CD4-positive, alpha-beta T cell treated with Interferon alpha-2 for 1 hour (primary cell): ENCODE measurements around the gene ATF3.

Source experiments
- DNase-seq, 2 donors: peaks; one replicate each; pipeline ENCODE4 v3.0.0-alpha.2; 2020 to 2022

The ATF3 gene, protein sequence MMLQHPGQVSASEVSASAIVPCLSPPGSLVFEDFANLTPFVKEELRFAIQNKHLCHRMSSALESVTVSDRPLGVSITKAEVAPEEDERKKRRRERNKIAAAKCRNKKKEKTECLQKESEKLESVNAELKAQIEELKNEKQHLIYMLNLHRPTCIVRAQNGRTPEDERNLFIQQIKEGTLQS

DNA sequence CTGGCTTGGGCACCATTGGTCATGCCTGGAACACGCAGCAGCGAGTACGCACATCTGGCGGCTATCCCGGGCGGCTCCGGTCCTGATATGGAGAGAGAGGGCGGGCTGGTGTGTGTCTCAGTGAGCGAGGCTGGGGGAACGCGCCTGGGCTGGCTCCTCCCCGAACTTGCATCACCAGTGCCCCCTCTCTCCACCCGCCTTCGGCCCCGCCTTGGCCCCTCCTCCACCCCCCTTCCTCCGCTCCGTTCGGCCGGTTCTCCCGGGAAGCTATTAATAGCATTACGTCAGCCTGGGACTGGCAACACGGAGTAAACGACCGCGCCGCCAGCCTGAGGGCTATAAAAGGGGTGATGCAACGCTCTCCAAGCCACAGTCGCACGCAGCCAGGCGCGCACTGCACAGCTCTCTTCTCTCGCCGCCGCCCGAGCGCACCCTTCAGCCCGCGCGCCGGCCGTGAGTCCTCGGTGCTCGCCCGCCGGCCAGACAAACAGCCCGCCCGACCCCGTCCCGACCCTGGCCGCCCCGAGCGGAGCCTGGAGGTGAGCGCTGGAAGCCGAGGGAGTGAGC is at the start of gene ATF3:
Gene ATF3, plus strand, starts transcription at position 370 of the 567 bp plus-strand sequence. CDS start 6,261 bp downstream, outside the sequence.
- DNase-seq: peak; percentile 95 to 97

DNA sequence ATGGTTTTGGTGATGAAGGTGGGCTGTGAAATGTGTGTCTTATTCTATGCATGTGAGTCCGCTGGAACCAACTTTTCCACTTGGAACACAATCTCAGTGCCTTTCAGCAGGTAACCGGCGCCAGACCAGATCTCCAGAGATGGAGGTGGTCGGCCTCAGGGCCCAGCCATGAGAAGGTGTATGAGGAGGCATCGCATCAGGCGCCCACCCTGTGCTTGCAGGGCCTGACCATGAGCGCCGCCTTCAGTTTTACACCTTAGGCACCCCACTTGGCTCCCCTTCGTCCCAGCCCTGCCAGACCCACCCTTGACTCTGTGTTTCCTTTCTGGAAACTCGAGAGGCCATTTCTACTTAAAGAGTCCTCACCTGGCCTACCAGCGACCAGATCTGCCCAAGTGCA is 48.6 kb upstream of the ATF3 start:
- DNase-seq: no peak

DNA sequence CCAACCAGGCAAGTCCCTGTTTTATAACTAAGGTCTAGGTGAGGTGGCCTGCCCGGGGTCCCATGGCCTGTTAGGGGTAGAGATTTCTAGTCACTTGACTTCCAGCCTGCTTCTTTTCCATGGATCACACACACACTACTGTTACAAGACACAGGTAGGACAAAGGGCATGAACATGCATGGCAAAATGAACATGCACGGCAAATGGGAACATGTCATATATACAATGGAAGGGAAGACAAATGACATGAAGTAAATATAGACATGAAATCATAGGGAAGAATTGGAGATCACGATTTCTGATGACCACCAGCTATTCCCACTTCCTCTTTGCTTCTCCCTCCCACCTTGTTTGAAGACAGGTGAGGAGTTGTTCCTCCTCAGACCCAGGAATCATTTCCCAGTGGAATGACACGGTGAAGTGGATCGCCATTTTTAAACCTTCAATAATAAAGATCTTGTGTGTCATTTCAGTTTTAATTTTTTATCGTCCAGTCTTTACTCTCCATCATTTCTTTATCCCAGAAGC is 47.6 kb upstream of the ATF3 start:
- DNase-seq: no peak

DNA sequence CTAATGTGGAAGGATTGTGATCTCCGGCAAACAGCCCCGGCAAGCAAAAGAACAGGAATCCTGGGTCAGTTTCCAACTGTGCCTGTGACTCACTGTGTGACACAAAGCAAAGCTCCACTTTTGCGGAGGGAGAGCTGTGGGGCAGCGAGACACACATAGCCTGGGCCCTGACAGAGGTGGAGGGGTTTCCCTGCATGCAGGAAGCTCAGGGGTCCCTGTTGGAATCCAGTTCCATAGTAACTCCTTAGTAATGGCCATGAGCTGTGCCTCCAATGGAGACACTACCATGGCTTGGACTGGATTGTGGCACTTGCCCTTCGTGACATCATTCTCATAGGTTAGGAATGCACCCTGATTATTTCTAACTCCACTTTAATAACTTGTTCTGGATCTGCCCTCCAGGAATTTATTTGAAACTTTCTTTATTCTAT is 47.0 kb upstream of the ATF3 start:
- no peak for DNase-seq

DNA sequence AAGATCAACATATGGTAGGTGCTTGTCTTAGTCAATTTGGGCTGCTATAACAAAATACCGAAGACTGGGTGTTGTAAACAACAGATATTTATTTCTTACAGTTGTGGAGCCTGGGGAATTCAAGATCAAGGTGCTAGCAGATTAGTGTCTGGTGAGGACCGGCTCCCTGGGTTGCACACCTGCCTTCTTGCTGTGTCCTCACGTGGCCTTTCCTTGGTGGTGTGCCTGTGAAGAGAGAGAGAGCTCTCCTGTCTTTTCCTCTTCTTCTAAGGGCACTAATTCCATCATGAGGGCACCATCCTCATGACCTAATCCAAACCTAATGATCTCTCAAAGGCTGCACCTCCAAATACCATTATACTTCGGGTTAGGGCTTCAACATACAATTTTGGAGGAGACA is 45.8 kb upstream of the ATF3 start:
- no peak for DNase-seq

DNA sequence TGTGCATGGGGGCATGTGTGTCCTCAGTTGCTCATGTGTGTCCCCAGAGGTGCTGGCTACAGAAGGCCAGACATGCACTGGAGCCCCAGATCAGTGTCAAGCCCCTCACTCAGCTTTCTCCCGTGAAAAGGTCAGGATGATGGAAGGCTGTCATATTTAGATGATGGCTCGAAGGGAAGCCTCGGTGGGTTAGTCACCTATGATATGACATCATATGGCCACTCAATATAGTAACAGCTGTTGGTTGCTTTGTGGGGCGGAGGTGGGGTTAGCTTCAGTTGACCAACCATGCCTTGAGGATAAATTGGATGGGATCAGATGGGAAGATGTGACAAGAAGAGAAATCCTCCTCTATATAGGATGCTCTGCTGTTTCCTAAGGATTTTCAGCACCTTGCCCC is 43.5 kb upstream of the ATF3 start:
- no peak for DNase-seq

DNA sequence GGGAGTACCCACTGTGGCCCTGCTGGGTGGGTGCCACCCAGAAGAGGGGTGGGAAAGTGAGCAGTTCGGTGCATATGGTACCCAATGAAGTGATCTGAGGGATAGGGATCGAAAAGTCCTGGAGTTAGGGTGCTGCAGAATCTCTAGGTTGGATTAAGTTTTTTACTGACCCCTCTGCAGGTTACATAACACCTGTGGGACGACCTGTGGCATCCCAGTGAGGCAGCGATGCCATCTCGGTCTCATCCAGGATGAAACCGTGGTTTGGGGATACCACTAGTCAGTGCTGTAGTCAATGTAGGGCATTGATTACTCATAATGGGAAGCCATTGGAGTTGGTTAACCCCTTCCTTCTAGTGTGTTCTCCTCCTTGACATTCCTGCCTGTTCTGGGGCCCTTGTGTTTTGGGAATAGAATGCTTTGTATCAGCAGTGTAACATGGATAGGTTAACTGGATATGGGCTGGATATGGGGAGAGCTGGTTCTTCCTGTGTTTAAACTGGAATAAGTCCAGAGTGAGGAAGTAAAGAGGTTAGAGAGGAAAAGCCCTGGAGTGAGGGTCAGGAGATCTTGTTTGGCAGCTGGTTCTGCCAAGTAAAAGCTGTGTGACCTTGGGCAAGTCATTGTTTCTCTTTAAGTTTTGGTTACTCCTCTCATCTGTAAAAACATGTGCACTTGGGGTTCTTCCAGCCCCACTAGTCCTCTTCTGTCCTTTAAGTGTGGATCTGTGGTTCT is 42.8 kb upstream of the ATF3 start:
- DNase-seq: no peak

DNA sequence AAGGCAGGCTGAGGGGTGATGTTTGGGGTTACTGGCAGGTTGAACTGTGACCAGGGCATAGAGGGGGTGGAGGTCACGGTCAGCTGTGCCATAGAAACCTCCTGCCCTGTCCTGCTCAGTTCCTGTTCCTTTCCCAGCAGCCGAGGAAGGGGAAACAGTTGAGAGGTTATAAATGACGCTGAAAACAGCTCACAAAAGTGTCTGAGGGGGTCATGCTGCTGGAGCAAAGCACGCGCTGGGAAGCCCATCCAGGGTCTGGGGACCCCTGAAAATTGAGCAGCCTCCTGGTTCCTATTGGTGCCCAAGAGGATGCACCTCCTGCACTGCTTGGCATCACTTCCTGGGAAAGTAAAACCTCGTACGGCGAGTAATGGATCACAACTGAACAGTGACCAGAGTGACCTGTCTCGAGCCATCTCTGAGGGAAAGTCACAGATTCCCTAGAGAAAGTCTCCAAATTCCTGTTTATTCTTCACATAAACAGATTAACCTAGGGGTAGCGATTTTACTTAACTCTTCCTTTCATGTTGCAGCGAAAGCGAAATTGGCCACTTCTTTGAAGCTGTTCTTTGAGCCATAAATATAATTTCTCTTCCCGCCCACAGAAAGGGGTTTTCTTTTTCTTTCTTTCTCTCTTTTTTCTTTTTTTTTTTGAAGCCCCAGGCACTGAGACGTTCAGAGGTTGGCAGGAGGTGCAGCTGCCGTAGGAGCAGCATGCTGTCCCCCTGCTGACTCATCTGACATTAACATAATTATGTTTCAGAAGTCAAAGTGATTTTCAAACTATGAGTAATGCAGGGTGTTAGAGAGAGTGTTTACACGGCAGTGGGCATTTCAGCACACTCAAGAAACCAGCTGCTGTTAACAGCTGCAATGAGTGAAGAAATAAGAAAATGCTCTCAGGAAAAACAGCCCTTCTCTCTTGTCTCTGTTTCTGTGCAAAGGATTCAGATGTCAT is 41.8 kb upstream of the ATF3 start:
- DNase-seq: peak; percentile 69 to 77

DNA sequence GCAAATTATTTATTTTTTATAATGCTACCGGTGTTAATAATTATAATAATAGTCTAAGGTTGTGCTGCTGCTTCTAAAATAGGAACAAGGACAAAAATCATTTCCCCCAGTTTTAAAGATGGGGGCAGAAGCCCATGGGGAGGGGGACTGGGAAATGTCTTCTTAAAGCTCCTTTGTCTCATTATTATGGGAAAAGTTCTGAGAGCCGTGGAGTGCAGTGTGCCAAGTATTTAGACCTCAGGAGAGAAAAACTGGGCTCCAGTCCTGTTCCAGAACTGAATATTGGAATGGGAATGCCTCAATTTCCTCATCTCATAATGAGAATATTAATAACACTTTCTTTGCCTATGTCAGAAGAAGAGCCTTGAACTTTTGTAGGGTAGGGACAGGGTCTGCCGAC is 40.9 kb upstream of the ATF3 start:
- DNase-seq: no peak

DNA sequence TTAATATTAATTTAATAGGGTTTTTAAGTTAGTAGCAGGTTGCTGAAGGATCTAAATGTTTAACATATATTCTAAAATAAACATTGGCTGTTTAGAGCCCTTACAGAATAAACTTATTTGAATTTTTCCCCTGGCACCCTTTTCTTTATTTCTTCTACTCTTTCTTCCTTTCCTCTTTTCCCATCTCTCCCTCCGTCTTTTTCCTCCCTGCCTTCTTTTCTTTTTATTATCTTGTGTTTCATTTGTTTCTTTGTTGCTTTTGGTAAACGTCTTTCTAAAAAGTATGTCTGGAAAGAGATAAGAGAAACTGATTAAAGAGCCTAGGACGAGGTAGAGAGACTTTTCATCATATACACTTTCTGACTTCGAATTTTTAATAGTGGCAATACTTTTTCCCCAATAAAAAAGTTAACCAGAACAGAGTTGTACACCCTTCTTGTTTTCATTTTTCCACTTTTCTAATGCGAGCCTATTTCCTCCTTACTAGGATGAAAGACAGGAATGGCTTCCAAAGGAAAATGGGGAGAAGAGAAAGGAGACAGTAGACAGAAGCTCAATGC is 39.5 kb upstream of the ATF3 start:
- no peak for DNase-seq

DNA sequence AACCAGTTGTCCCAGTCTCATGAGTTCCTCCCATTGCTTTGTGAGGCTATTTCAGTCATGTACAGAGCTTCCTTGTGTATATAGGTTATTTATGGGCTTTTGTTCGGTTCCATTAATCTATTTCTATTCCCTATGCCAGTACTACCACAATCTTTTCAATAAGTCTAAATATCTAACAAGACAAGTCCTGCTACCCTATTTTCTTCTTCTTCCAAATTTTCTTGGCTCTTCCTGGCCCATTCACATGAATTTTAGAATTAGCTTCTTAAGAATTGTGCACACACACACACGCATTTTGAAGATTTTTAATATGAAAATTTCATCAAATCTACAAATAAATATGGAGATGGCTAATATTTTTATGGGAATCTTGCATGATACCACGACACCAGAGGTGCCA is 33.8 kb upstream of the ATF3 start:
- no peak for DNase-seq

DNA sequence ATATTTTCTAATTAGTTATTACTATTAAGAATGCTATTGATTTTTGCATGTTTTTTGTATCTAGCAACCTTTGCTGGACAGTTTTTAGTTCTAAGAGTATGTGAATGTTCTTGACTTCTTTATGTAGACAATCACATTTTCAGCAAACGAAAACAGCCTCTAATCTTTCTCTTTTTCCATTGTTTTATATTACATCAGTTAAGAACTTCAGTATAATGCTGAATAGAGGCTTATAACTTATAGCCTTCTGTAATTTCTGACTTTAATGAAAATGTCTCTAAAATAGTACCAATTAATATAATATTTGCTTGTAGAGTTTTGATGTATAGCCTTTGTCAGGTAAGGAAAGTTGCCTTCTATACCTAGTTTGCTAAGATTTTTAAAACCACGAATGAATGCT is 33.2 kb upstream of the ATF3 start:
- DNase-seq: no peak

DNA sequence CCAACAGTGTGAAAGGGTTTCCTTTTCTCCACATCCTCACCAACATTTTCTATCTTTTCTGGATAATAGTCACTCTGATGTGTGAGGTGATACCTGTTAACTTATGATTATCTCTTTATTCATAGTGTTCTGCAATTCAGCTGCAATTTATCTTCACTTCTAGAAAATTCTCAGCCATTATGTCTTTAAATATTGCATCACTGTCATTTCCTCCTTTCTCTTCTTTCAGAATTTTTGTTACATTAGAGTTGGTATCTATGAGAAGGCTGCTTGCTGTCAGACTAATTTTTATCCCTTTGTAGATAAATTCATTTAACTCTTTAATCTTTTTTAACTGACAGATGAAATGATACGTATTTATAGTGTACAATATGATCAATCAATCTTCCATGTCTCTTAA is 30.5 kb upstream of the ATF3 start:
- no peak for DNase-seq

DNA sequence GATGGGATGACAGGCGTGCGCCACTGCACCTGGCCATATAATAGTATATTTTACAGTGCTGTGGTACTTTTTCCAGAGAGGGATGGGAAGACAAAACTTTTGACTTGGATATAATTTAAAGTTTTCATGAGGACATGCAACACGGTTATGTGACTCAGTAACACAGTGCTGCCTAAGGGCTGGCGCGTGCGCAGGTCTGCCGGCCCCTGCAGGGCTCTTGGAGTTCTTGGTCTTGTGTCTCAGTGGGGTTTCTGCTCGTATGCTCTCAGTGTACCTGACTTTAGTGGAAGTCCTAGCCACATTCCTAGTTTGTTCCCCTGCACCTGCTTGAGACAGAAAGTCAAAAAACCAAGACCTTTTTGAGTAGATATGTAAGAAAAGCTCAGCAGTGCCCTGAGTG is 27.5 kb upstream of the ATF3 start:
- no peak for DNase-seq

DNA sequence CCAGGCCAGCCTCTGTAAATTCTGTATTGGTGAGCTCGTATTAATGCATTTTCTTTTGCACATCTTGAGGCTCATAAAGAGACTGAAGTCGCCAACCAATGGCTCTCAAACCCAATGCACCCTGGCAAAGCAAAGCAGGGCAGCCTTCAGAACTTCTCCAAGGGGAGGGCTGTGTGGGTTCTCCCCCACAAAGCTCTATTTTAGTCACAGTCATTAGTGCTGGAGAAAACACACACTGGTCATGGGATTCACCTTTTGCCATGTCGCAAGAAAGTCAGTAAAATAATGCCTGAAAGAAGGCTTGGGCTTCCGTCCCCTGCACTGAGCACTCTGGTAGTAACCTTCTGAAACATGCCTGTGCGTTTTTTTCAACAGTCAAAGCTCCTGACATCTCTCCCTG is 26.3 kb upstream of the ATF3 start:
- DNase-seq: no peak

DNA sequence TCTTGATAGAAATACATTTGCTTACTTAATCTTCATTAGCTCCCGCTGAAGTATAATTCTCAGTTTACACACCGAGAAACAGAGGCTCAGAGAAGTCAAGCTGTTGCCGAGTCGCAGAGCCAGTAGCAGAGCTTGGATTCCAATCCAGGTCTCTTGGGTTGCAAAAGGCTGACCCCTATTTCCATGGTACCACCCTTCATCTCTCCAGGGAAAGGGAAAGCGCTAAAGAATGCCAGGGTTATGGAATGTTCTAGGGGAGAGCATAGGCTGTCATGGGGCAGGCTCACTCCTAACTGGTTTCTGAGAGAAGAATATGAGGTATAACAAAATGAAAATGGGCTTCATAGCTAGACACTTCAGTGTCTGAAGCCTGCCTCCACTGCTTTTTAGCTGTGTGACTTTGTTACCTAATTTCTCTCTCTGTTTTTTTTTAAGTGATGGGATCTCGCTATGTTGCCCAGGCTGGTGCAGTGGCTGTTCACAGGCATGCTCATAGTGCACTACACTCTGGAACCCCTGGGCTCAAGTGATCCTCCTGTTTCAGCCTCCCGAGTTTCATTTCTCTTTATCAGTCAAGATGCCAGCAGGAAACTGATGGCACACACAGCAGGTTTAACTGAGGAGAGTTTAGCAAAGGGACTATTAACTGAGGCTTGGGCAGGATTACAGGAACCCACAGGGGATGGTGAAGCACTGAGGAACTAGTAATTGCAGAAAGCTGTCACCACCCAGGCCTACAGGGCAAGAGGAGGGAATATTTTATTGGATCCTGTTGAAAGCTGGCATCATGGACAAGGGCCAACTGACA is 25.5 kb upstream of the ATF3 start:
- DNase-seq: no peak

DNA sequence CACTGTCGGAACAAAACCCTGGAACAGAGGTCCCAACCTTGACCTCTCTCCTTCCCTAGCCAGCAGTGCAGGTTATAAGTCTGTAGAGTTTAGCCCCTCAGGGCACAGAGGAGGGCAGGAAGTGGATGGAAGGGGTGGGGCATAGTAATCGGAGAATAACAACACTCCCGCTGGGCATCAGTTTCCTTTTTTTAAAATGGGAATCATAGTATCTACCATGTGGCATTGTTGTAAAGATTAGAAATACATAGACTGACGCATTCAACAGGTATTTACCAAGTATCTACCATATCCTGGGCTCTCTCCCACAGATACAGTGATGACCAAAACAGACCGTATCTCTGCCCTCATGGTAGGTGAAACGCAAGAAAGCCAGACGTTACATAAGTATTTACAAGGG is 24.9 kb upstream of the ATF3 start:
- no peak for DNase-seq

DNA sequence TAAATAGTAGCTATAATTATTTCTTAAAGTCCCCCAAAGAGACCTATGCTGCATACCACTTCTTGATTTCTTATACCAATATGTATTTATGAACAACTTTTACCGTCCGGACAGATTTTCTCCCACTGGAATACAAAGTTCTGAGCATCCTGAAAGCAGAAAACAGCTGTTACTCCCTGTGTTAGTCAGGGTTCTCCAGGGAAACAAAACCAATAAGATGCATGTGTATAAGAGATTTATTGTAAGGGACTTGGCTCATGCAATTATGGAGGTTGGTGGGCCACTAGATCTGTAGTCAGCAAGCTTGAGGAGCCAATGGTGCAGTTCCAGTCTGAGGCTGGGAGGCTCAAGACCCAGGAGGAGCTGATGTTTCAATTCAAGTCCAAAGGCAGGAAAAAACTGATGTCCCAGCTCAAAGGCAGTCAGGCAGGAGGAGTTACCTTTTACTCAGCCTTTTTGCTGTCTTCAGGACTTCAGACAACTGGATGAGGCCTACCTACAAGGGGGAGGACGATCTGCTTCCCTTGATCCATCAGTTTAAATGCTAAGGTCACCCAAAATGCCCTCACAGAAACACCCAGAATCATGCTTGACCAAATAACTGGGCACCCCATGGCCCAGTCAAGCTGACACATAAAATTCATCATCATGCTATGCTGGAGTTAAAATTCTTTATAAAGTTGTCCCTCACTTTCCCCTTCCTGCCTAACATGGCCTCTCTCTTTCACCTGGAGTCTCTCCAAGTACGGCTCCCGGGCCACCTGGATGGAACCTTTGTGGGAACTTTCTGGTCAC is 24.3 kb upstream of the ATF3 start:
- DNase-seq: no peak

DNA sequence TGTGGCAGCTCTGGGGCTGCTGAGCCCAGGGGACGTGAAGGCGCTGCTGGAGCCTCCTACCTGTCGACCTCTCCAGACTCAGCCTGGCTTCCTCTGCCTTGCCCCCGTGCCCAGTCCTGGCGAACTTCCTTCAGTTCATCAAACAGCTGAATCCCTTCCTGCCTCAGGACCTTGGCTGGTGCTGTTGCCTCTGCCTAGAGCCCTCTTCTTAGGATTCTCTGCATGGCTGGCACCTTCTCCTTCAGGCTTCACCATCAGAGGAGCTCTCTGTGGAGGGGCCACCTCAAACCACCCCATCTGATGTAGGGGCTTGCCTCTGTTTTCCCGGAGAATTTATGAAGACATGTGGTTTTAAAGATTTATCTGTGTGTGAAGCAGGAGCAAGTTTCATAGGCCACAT is 23.4 kb upstream of the ATF3 start:
- no peak for DNase-seq

DNA sequence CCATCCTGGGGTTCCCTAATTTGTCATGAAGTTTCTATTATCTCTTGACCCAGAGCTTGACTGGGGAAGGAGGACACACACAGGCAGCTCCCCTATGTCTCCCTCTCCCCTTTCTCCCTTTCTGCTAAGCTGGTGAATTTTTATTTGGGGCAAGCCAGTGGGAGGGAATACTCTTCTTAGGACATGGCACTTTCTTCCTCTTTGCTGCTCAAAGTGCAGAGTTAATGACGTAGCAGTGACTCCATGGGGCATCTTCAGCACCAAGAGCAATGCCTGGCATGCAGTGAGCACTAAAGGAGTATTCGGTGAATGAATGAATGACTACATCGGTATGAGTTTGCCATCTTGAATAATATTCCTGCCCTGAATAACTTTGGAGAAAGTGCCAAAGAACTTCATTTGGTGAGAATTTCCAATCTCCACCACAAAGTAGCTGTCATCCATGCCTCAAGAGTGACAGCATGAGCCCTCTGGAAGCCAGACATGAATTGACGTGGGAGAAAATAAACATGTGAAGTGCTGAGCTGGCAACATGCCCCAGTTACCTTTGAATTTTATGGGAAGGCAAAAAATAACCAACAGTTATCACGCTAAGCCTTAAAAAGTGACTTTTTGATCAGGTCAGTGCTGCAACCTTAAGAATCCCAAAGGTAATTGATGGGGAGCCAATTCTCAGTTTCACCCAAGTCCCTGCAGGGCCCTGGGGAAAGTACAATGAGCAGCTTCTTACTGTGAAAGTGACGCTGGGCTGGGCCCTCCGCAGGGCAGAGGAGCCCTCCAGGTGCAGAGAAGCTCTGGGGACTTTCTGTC is 22.1 kb upstream of the ATF3 start:
- no peak for DNase-seq
